ENCODE results near the gene TREH. TPM values are rescaled to one million over a fixed set of nuclear protein-coding genes. Genes with fewer than 3 reads are reported as not detected.

Gene TREH
- total and polyA plus RNA-seq, 2 experiments from 2014 or later, result 0.42 TPM; not detected in 1

DNA sequence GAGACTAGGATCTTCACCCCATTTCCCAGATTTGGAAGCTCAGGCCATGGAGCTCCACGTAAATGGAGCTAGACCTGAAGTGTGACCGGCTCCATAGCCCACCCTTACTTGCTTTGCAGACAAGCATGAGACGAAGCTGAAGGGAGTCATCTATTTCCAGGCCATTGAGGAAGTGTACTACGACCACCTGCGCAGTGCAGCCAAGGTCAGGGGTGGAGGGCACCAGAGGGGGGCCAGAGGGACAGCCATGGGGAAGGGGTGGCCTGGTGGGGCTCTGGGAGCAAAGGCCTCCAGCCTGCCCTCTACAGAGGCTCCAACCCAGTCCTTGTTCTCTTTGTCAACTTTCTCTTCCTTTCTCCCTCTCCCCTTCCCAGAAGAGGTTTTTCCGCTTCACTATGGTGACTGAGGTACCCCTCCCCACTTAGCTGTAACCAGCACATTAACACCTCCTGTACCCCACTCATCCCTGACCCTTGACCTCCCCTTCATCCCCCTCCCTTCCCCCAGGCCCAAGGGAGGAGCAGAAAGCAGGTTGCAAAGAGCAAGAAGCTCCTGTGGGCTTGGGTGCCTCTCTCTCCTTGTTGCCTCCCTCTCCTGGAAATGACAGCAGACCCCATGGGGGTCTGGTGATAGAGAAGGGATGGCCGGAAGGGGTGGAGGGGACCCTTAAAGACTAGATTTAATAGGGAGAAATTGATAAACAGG is 23.8 kb downstream of the TREH start:
- TF ChIP-seq, protein P1, sequence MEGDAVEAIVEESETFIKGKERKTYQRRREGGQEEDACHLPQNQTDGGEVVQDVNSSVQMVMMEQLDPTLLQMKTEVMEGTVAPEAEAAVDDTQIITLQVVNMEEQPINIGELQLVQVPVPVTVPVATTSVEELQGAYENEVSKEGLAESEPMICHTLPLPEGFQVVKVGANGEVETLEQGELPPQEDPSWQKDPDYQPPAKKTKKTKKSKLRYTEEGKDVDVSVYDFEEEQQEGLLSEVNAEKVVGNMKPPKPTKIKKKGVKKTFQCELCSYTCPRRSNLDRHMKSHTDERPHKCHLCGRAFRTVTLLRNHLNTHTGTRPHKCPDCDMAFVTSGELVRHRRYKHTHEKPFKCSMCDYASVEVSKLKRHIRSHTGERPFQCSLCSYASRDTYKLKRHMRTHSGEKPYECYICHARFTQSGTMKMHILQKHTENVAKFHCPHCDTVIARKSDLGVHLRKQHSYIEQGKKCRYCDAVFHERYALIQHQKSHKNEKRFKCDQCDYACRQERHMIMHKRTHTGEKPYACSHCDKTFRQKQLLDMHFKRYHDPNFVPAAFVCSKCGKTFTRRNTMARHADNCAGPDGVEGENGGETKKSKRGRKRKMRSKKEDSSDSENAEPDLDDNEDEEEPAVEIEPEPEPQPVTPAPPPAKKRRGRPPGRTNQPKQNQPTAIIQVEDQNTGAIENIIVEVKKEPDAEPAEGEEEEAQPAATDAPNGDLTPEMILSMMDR (IDR thresholded peaks at IDR 0.05; ENCODE audit: low read depth, low read length), result no peak
- DNase-seq (ENCODE audit: low read depth in 1 of 2, low spot score in 1 of 2), result no peak
- H3K27ac ChIP-seq, result no peak overlapping the region
- H3K27me3 ChIP-seq, result no peaks in the 10 kb centered on the region
- no peaks in the 10 kb centered on the region for H3K4me1 ChIP-seq (ENCODE audit: low read depth)
- H3K9me3 ChIP-seq (ENCODE audit: low read depth), result no peaks in the 10 kb centered on the region
- H3K4me3 ChIP-seq, result no peak overlapping the region
- H3K36me3 ChIP-seq, result peaks cover 23% of the 10 kb centered on the region

DNA sequence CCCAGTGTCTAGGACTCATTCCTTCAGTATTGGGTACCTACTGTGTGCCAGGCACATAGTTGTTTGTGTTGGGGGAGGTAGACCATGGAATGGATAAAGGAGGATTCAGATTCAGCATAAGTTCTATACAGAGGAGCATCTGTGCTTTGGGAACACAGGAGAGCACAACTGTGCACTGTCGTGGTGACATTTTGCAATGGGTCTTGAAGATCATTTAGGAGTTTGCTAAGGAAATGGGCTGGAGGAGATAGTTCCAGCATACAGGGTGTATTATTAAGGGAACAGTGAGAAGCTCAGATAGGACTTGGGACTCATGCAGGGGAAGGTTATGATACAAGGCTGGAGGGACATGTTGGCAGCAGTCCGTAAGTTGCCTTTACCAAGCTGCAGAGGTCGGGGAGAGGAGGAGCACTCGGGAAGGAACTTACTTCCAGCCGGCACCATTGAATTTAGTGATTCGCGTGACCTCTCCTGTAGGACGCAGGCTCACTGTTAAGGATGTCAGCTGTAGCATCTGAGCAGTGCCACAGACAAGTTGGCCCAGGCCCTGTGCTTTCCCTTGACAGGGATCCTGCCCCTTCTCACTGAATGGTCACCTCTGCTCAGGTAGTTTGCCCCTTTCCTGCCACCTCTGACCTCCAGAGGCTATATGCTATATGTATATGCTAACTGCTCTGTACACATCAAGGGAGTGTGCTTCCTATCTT is 25.6 kb downstream of the TREH start:
- peaks cover 37% of the 10 kb centered on the region for H3K36me3 ChIP-seq
- TF ChIP-seq, protein P1 (IDR thresholded peaks at IDR 0.05; ENCODE audit: low read depth, low read length), result no peak

DNA sequence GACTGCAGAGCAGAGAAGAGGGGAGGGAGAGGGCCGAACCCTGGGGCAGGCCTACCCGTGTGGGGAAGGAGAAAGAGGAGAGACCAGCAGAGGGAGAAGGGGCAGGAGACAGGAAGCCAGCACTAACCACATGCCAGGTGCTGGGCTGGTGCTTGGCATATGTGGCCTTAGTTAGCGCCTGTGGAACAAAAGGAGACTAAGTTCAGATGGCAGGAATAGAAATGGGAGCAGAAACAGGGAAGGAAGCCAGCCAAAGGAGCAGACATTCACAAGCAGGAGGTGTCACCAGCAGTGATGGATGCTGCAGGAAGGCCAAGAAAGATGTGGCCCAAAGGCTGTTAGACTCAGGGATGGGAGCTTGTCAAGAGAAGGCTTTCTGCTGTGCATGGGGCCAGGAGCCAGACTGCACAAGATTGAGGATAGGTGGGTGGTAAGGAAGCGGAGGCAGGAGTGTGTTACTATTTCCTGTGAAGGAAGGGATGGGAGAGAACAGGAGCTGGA is 26.7 kb downstream of the TREH start:
- H3K4me3 ChIP-seq, result no peak overlapping the region
- peaks cover 38% of the 10 kb centered on the region for H3K36me3 ChIP-seq
- no peak for DNase-seq (ENCODE audit: low read depth in 1 of 2, low spot score in 1 of 2)
- H3K4me1 ChIP-seq (ENCODE audit: low read depth), result no peaks in the 10 kb centered on the region
- no peak overlapping the region for H3K27ac ChIP-seq
- no peaks in the 10 kb centered on the region for H3K9me3 ChIP-seq (ENCODE audit: low read depth)
- no peaks in the 10 kb centered on the region for H3K27me3 ChIP-seq
- TF ChIP-seq, protein P1 (IDR thresholded peaks at IDR 0.05; ENCODE audit: low read depth, low read length), result no peak

More for the DNA sequence above, 25.6 kb downstream of the TREH start:
- Histone ChIP-seq H3K27me3 (no peaks in the 10 kb centered on the region), H3K27ac (no peak overlapping the region), H3K4me3 (no peak overlapping the region), H3K4me1 (ENCODE audit: low read depth) (no peaks in the 10 kb centered on the region), H3K9me3 (ENCODE audit: low read depth) (no peaks in the 10 kb centered on the region)
- no peak for DNase-seq (ENCODE audit: low read depth in 1 of 2, low spot score in 1 of 2)

DNA sequence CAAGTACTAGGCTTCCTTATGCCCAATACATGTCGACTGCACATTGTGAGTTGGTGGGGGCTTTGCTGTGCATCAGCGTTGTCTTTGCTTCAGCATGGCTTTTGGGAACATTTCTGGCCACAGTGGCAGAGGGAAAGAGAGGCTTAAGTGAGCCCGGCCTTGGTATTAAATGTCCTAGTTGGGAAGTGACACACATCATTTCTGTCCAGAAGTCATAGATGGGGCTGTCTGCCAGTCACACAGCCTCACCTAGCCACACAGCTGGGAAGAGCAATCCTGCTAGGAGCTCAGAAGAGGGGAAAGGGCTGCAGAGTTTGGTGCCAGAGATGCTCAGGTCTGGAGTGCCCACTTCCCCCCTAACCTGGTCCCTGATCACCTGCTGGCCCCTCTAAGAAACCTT is 27.6 kb downstream of the TREH start:
- DNase-seq (ENCODE audit: low read depth in 1 of 2, low spot score in 1 of 2), result no peak
- H3K9me3 ChIP-seq (ENCODE audit: low read depth), result no peaks in the 10 kb centered on the region
- no peaks in the 10 kb centered on the region for H3K27me3 ChIP-seq
- H3K36me3 ChIP-seq, result peaks cover 40% of the 10 kb centered on the region
- H3K4me3 ChIP-seq, result no peak overlapping the region
- H3K27ac ChIP-seq, result no peak overlapping the region
- TF ChIP-seq, protein P1 (IDR thresholded peaks at IDR 0.05; ENCODE audit: low read depth, low read length), result no peak
- no peaks in the 10 kb centered on the region for H3K4me1 ChIP-seq (ENCODE audit: low read depth)

DNA sequence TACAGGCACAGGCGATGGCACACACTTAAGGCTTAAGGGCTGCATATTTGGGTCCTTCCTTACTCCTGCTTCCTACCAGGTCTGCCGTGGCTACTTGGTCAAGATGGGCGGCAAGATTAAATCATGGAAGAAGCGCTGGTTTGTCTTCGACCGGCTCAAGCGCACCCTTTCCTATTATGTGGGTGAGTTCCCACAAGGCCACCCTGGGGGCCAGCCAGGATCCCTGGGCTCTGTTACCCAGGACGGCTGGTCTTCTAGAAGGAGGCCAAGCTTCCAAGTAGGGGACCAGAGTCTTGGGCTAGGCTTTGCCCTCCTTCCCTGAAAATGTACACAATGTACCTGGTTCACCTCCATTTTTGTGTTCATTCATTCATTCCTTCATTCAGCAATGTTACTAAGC is 29.1 kb downstream of the TREH start:
- Histone ChIP-seq H3K27me3 (no peaks in the 10 kb centered on the region), H3K4me3 (no peak overlapping the region), H3K27ac (no peak overlapping the region), H3K36me3 (peaks cover 37% of the 10 kb centered on the region), H3K4me1 (ENCODE audit: low read depth) (no peaks in the 10 kb centered on the region), H3K9me3 (ENCODE audit: low read depth) (no peaks in the 10 kb centered on the region)
- no peak for DNase-seq (ENCODE audit: low read depth in 1 of 2, low spot score in 1 of 2)
- TF ChIP-seq, protein P1 (IDR thresholded peaks at IDR 0.05; ENCODE audit: low read depth, low read length), result no peak

All from cardiac muscle cell (in vitro differentiated cells and primary cell).